Neural cell (in vitro differentiated cells): Measurements from ENCODE around the gene TFG. TPM values are rescaled to one million over a fixed set of nuclear protein-coding genes. Genes with fewer than 3 reads are reported as not detected.

Source experiments
- H2AFZ ChIP-seq: fragments of 200-600, 300-800 bp; sonication (generic), shearing (Covaris generic); 2 replicates; pipeline ENCODE4 v1.6.0; 2014; ENCODE audit warnings: low read depth, mild to moderate bottlenecking, antibody characterized with exemption, low read length, moderate library complexity
- H3F3A ChIP-seq: fragments of 200-600 bp; shearing (Covaris generic); 2 replicates; pipeline ENCODE4 v1.6.1; 2016; ENCODE audit warnings: mild to moderate bottlenecking, moderate library complexity, mixed read lengths, antibody characterized with exemption, low read length; ENCODE audit not compliant: insufficient read depth, poor library complexity, severe bottlenecking
- H3K27ac ChIP-seq: fragments of 200-600, 300-800 bp; sonication (generic), shearing (Covaris generic); 2 replicates; pipeline ENCODE4 v1.5.1; 2014; ENCODE audit warnings: mild to moderate bottlenecking, low read length, moderate library complexity
- H3K27me3 ChIP-seq: fragments of 300-800, 200-600 bp; sonication (generic), shearing (Covaris generic); 2 replicates; pipeline ENCODE4 v1.6.0; 2014; ENCODE audit warnings: mild to moderate bottlenecking, low read depth, low read length, moderate library complexity; ENCODE audit not compliant: insufficient read depth
- H3K36me3 ChIP-seq: fragments of 300-800, 200-600 bp; sonication (generic), shearing (Covaris generic); 2 replicates; pipeline ENCODE4 v1.5.1; 2014; ENCODE audit warnings: mild to moderate bottlenecking, antibody characterized with exemption, low read length, moderate library complexity; ENCODE audit not compliant: insufficient read depth
- H3K4me2 ChIP-seq: fragments of 300-800, 200-600 bp; sonication (generic), shearing (Covaris generic); 2 replicates; pipeline ENCODE4 v1.6.0; 2014; ENCODE audit warnings: mild to moderate bottlenecking, low read length
- H3K4me3 ChIP-seq: fragments of 300-800, 200-600 bp; sonication (generic), shearing (Covaris generic); 2 replicates; pipeline ENCODE4 v1.5.1; 2014; ENCODE audit warnings: mild to moderate bottlenecking, low read length, moderate library complexity
- H3K79me2 ChIP-seq: fragments of 200-600 bp; shearing (Covaris generic); replicated peaks from 2 replicates; pipeline ENCODE4 v1.6.0; 2014; ENCODE audit warnings: mild to moderate bottlenecking, low read length, moderate library complexity; ENCODE audit not compliant: insufficient read depth
- H3K9ac ChIP-seq: fragments of 300-800, 200-600 bp; sonication (generic), shearing (Covaris generic); 2 replicates; pipeline ENCODE4 v1.6.1; 2016; ENCODE audit warnings: mild to moderate bottlenecking, low read length, mixed read lengths
- H3K9me2 ChIP-seq: fragments of 200-600 bp; shearing (Covaris generic); 2 replicates; pipeline ENCODE4 v1.6.1; 2016; ENCODE audit warnings: mild to moderate bottlenecking, low read length, mixed read lengths; ENCODE audit not compliant: insufficient read depth
- H3K9me3 ChIP-seq: fragments of 200-600, 300-800 bp; sonication (generic), shearing (Covaris generic); 2 replicates; pipeline ENCODE4 v1.6.1; 2016; ENCODE audit warnings: mild to moderate bottlenecking, mixed run types, low read length, moderate library complexity, mixed read lengths
- H4K20me1 ChIP-seq: fragments of 200-600 bp; shearing (Covaris generic); 2 replicates; pipeline ENCODE4 v1.6.1; 2016; ENCODE audit warnings: mild to moderate bottlenecking, mixed run types; ENCODE audit not compliant: insufficient read depth
- CTCF ChIP-seq: fragments of 450-650 bp; IDR thresholded peaks from 2 replicates; pipeline ENCODE4 v1.5.1; 2014; ENCODE audit warnings: antibody characterized with exemption, mild to moderate bottlenecking, moderate library complexity; ENCODE audit not compliant: poor library complexity, severe bottlenecking
- EP300 ChIP-seq: fragments of 450-650 bp; conservative IDR thresholded peaks from 2 replicates; pipeline ENCODE4 v1.6.1; 2014; ENCODE audit warnings: antibody characterized with exemption, mild to moderate bottlenecking, moderate library complexity; ENCODE audit not compliant: poor library complexity, severe bottlenecking
- EZH2 ChIP-seq: fragments of 200-600, 300-800 bp; shearing (Covaris generic), sonication (generic); IDR thresholded peaks from 2 replicates; pipeline ENCODE4 v1.6.1; 2014; ENCODE audit warnings: antibody characterized with exemption, low read length, borderline replicate concordance, mild to moderate bottlenecking; ENCODE audit not compliant: insufficient read depth, poor library complexity, severe bottlenecking
- MXI1 ChIP-seq: fragments of 450-650 bp; conservative IDR thresholded peaks from 2 replicates; pipeline ENCODE4 v1.6.1; 2014; ENCODE audit warnings: antibody characterized with exemption, mild to moderate bottlenecking; ENCODE audit not compliant: poor library complexity, severe bottlenecking
- POLR2AphosphoS5 ChIP-seq: IDR thresholded peaks from 2 replicates; pipeline ENCODE4 v1.6.1; 2012
- RAD21 ChIP-seq: fragments of 450-650 bp; conservative IDR thresholded peaks from 2 replicates; pipeline ENCODE4 v1.6.1; 2014; ENCODE audit warnings: antibody characterized with exemption, mild to moderate bottlenecking, moderate library complexity
- REST ChIP-seq: IDR thresholded peaks from 2 replicates; pipeline ENCODE4 v1.6.1; 2012; ENCODE audit warnings: borderline replicate concordance
- SMC3 ChIP-seq: fragments of 450-650 bp; conservative IDR thresholded peaks from 2 replicates; pipeline ENCODE4 v1.6.1; 2014; ENCODE audit warnings: antibody characterized with exemption, mild to moderate bottlenecking, moderate library complexity; ENCODE audit not compliant: poor library complexity
- TAF1 ChIP-seq: IDR thresholded peaks from 2 replicates; pipeline ENCODE4 v1.6.1; 2012; ENCODE audit warnings: low read depth
- polyA plus RNA-seq: library from polyadenylated mRNA; depleted of rRNA; stranded (reverse); fragments of >200 nt; gene quantifications from 2 replicates; pipeline ENCODE4 v1.2.3, GENCODE V29; 2014

The TFG gene
- polyA plus RNA-seq, 1 donor from 2014 or later: 64.6 TPM

- Histone ChIP-seq H4K20me1 (no peaks in the 10 kb centered on the region), H3K36me3 (peaks cover 11% of the 10 kb centered on the region)
- TF ChIP-seq TAF1 (no peak), EP300 (no peak), POLR2AphosphoS5 (no peak), SMC3 (no peak), CTCF (no peak), RAD21 (no peak), REST (no peak), EZH2 (no peak), MXI1 (no peak)
These were observed 30.9 kb downstream of the TFG start for GRCh38 chr3:100740207-100740606.

GRCh38 chr3:100743535-100743934 is 34.2 kb downstream of the TFG start:
- no peaks in the 10 kb centered on the region for H3K9me3 ChIP-seq
- no peaks in the 10 kb centered on the region for H3K27me3 ChIP-seq
- no peaks in the 10 kb centered on the region for H4K20me1 ChIP-seq
- H3K79me2 ChIP-seq: no peaks in the 10 kb centered on the region
- no peak overlapping the region for H2AFZ ChIP-seq
- no peaks in the 10 kb centered on the region for H3F3A ChIP-seq
- TF ChIP-seq REST (no peak), EP300 (no peak), TAF1 (no peak), POLR2AphosphoS5 (no peak), SMC3 (no peak)
- no peak overlapping the region for H3K27ac ChIP-seq
- H3K36me3 ChIP-seq: peaks cover 11% of the 10 kb centered on the region
- no peaks in the 10 kb centered on the region for H3K9me2 ChIP-seq
- no peak overlapping the region for H3K9ac ChIP-seq
- no peak overlapping the region for H3K4me2 ChIP-seq
- no peak overlapping the region for H3K4me3 ChIP-seq

More at GRCh38 chr3:100740207-100740606, 30.9 kb downstream of the TFG start:
- H3K9me3 ChIP-seq: no peaks in the 10 kb centered on the region
- no peak overlapping the region for H3K27ac ChIP-seq
- H3K4me3 ChIP-seq: no peak overlapping the region
- H2AFZ ChIP-seq: no peak overlapping the region
- no peaks in the 10 kb centered on the region for H3K79me2 ChIP-seq
- H3K9ac ChIP-seq: no peak overlapping the region
- H3F3A ChIP-seq: no peaks in the 10 kb centered on the region
- no peak overlapping the region for H3K4me2 ChIP-seq
- H3K27me3 ChIP-seq: no peaks in the 10 kb centered on the region
- no peaks in the 10 kb centered on the region for H3K9me2 ChIP-seq
